A549 (cell line): ENCODE data around the gene UBAC2. TPM values are rescaled to one million over a fixed set of nuclear protein-coding genes. Genes with fewer than 3 reads are reported as not detected.

Source experiments
- ATAC-seq, 2 experiments: fragments of 200-7000 bp in 1 of 2; fragments of >200 bp in 1 of 2; cut with Nextera tagmentation in 1 of 2; cut with Tn5 transposase in 1 of 2; 3 replicates each; pipeline versions ENCODE4 v1.8.0 to v1.9.1; 2018 to 2020; ENCODE audit warnings: mild to moderate bottlenecking in 1 of 2, moderate library complexity in 1 of 2
- CTCF ChIA-PET: fragments of 300-600 bp; sonication (Branson Sonifier 250); formaldehyde crosslinking; extraction: SDS; loops from one replicate; lab custom pipeline; 2021; ENCODE audit warnings: antibody characterized with exemption, inconsistent platforms; lab: Yijun Ruan, JAX
- POLR2A ChIA-PET: fragments of 350-600 bp; formaldehyde crosslinking; extraction: SDS; loops from one replicate; lab custom pipeline; 2021; ENCODE audit warnings: antibody characterized with exemption, inconsistent platforms; lab: Yijun Ruan, JAX
- DNase-seq, 2 experiments: peaks; one replicate each; pipeline versions ENCODE4 v3.0.0 to v3.0.0-alpha.2; 2011 to 2016; ENCODE audit warnings: low read depth in 1 of 2, low spot score in 1 of 2
- FAIRE-seq: peaks from 2 replicates; lab custom pipeline; 2011; peaks lifted over from hg19 to GRCh38; lab: Jason Lieb, UNC
- H3K27ac ChIP-seq, 2 experiments: fragments of >200 bp; sonication (Bioruptor Twin); formaldehyde crosslinking; 3 replicates each; pipeline ENCODE4 v1.5.1; 2016 to 2017
- H3K4me1 ChIP-seq: fragments of >200 bp; sonication (Bioruptor Twin); formaldehyde crosslinking; 3 replicates; pipeline ENCODE4 v1.6.1; 2016
- H3K4me2 ChIP-seq: fragments of >200 bp; sonication (Bioruptor Twin); formaldehyde crosslinking; 3 replicates; pipeline ENCODE4 v1.6.1; 2016
- H3K4me3 ChIP-seq: fragments of >200 bp; sonication (Bioruptor Twin); formaldehyde crosslinking; 3 replicates; pipeline ENCODE4 v1.5.1; 2016
- H3K9me3 ChIP-seq: fragments of >200 bp; sonication (Bioruptor Twin); formaldehyde crosslinking; 3 replicates; pipeline ENCODE4 v1.6.1; 2016
- BHLHE40 ChIP-seq: IDR thresholded peaks from 2 replicates; pipeline ENCODE4 v1.6.1; 2012; ENCODE audit warnings: low read depth, low read length, inconsistent platforms
- CBX2 ChIP-seq: fragments of 200-600 bp; sonication (generic); IDR thresholded peaks from 2 replicates; pipeline ENCODE4 v1.6.1; 2016; ENCODE audit warnings: low read depth, mild to moderate bottlenecking, borderline replicate concordance
- CEBPB ChIP-seq, 2 experiments: fragments of >200 bp in 1 of 2; sonication (Bioruptor Twin) in 1 of 2; formaldehyde crosslinking in 1 of 2; IDR thresholded peaks; 2 replicates each; pipeline ENCODE4 v1.6.1; 2012 to 2016
- CHD2 ChIP-seq: fragments of 150-350 bp; IDR thresholded peaks from 2 replicates; pipeline ENCODE4 v1.6.1; 2014; ENCODE audit warnings: low read length; ENCODE audit not compliant: partially characterized antibody
- EHF ChIP-seq: fragments of 250-450 bp; sonication (Bioruptor Pico); IDR thresholded peaks from 2 replicates; pipeline ENCODE4 v1.5.0; 2020; ENCODE audit warnings: mild to moderate bottlenecking
- ELK1 ChIP-seq: fragments of 150-350 bp; IDR thresholded peaks from 2 replicates; pipeline ENCODE4 v1.6.1; 2014; ENCODE audit warnings: low read depth, mild to moderate bottlenecking, low read length
- EP300 ChIP-seq, 2 experiments: fragments of >200 bp; sonication (Bioruptor Twin); formaldehyde crosslinking; IDR thresholded peaks; 2 replicates in 1 of 2; 3 replicates in 1 of 2; pipeline ENCODE4 v1.6.1; 2016 to 2017
- ESRRA ChIP-seq: fragments of 150-350 bp; IDR thresholded peaks from 2 replicates; pipeline ENCODE4 v1.6.1; 2014; ENCODE audit warnings: mild to moderate bottlenecking, low read length, borderline replicate concordance
- FOXS1 ChIP-seq: fragments of 250-450 bp; sonication (Bioruptor Pico); IDR thresholded peaks from 2 replicates; pipeline ENCODE4 v1.5.0; 2020; ENCODE audit warnings: mild to moderate bottlenecking, moderate library complexity
- HDAC2 ChIP-seq: fragments of 200-600 bp; sonication (generic); IDR thresholded peaks from 2 replicates; pipeline ENCODE4 v1.6.1; 2016
- HES2 ChIP-seq: fragments of >200 bp; sonication (Bioruptor Twin); formaldehyde crosslinking; IDR thresholded peaks from 2 replicates; pipeline ENCODE4 v1.6.1; 2016
- HOXB13 ChIP-seq: fragments of 250-450 bp; sonication (Bioruptor Pico); IDR thresholded peaks from 2 replicates; pipeline ENCODE4 v1.5.0; 2020; ENCODE audit warnings: low read depth, mild to moderate bottlenecking, moderate library complexity
- HOXB5 ChIP-seq: fragments of 250-450 bp; sonication (Bioruptor Pico); IDR thresholded peaks from 2 replicates; pipeline ENCODE4 v1.5.0; 2020; ENCODE audit warnings: mild to moderate bottlenecking, moderate library complexity
- JUNB ChIP-seq: fragments of >200 bp; sonication (Bioruptor Twin); formaldehyde crosslinking; IDR thresholded peaks from 2 replicates; pipeline ENCODE4 v1.6.1; 2016
- MAFK ChIP-seq: fragments of 450-650 bp; IDR thresholded peaks from 2 replicates; pipeline ENCODE4 v1.6.1; 2014; ENCODE audit not compliant: partially characterized antibody
- NPAS2 ChIP-seq: fragments of 250-450 bp; sonication (Bioruptor Pico); IDR thresholded peaks from 2 replicates; pipeline ENCODE4 v1.8.0; 2022; ENCODE audit warnings: mild to moderate bottlenecking, moderate library complexity, borderline replicate concordance
- PHF8 ChIP-seq: fragments of 200-600 bp; sonication (generic); IDR thresholded peaks from 2 replicates; pipeline ENCODE4 v1.6.1; 2016; ENCODE audit warnings: low read depth, mild to moderate bottlenecking, antibody characterized with exemption, moderate library complexity, borderline replicate concordance
- POLR2AphosphoS2 ChIP-seq: conservative IDR thresholded peaks from 2 replicates; pipeline ENCODE4 v1.6.1; 2012; ENCODE audit warnings: low read length, improper control_type of control experiment, inconsistent platforms
- RNF2 ChIP-seq: fragments of 200-600 bp; sonication (generic); IDR thresholded peaks from 2 replicates; pipeline ENCODE4 v1.6.1; 2016; ENCODE audit warnings: low read depth, mild to moderate bottlenecking, antibody characterized with exemption, moderate library complexity, borderline replicate concordance
- SMC3 ChIP-seq: fragments of >200 bp; sonication (Bioruptor Twin); formaldehyde crosslinking; IDR thresholded peaks from 3 replicates; pipeline ENCODE4 v1.6.1; 2018; ENCODE audit warnings: inconsistent platforms
- TP53 ChIP-seq: fragments of 250-450 bp; sonication (Bioruptor Pico); IDR thresholded peaks from 2 replicates; pipeline ENCODE4 v1.5.0; 2021; ENCODE audit warnings: mild to moderate bottlenecking, moderate library complexity
- ZFP36 ChIP-seq: fragments of 450-650 bp; IDR thresholded peaks from 2 replicates; pipeline ENCODE4 v1.6.1; 2014; ENCODE audit warnings: borderline replicate concordance; ENCODE audit not compliant: partially characterized antibody
- ZNF302 ChIP-seq: fragments of 250-450 bp; sonication (Bioruptor Pico); IDR thresholded peaks from 2 replicates; pipeline ENCODE4 v1.9.0; 2021; ENCODE audit warnings: inconsistent platforms, mild to moderate bottlenecking, moderate library complexity
- ZSCAN20 ChIP-seq: fragments of 250-450 bp; sonication (Bioruptor Pico); IDR thresholded peaks from 2 replicates; pipeline ENCODE4 v1.8.0; 2022; ENCODE audit warnings: mild to moderate bottlenecking, moderate library complexity
- WGBS: methylation state at CpG from one replicate; pipeline ENCODE4 v1.1.6; 2017; ENCODE audit errors: missing lambda C conversion rate; 5-methylcytosine and 5-hydroxymethylcytosine counted together
- polyA plus RNA-seq, 4 experiments: library from polyadenylated mRNA; depleted of rRNA in 3 of 4; stranded (reverse); fragments of >200 nt; fragmentation: RNase III in 1 of 4; extraction: RNeasy Plus Mini Kit Qiagen cat#74134 plus additional on column Dnase treatment in 1 of 4; gene quantifications; 2 replicates in 3 of 4; 3 replicates in 1 of 4; pipeline ENCODE4 v1.2.3, GENCODE V29; 2011 to 2017
- TF ChIP-seq, protein P1 (sequence below): IDR thresholded peaks from 2 replicates; pipeline ENCODE4 v1.6.1; 2012
- TF ChIP-seq, protein P2 (sequence below): fragments of 250-450 bp; sonication (Bioruptor Pico); IDR thresholded peaks from 2 replicates; pipeline ENCODE4 v1.5.0; 2021; ENCODE audit warnings: mild to moderate bottlenecking, moderate library complexity, borderline replicate concordance

Gene UBAC2
- polyA plus RNA-seq, 2 of the 4 experiments (the other 2 are of a cell fraction): 61.6 to 103 TPM

GRCh38 chr13:99157046-99157445 is 43.6 kb upstream of the UBAC2 start (continued):
- TF ChIP-seq ZSCAN20 (CRISPR knock-in tag) (no peak), HOXB13 (CRISPR knock-in tag) (no peak), HDAC2 (no peak), EP300 (IDR thresholded peaks at IDR 0.05) (no peak), POLR2AphosphoS2 (no peak), SMC3 (no peak), ZNF302 (CRISPR knock-in tag) (no peak), HOXB5 (no peak), CEBPB (IDR thresholded peaks at IDR 0.05) (no peak), PHF8 (no peak)
- TF ChIP-seq, protein P1, sequence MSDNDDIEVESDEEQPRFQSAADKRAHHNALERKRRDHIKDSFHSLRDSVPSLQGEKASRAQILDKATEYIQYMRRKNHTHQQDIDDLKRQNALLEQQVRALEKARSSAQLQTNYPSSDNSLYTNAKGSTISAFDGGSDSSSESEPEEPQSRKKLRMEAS: no peak

GRCh38 chr13:99158846-99159245 is 41.8 kb upstream of the UBAC2 start:
- DNase-seq (no peak), FAIRE-seq (no peak), ATAC-seq (no peak)
- Histone ChIP-seq H3K27ac (0 out of 6 replicates have a peak overlapping the region, but pooled peaks of 1 of the 2 experiments have one; percentile 17), H3K4me1 (peaks cover 3% of the 10 kb centered on the region; the same call in 1 of the 3 replicates), H3K9me3 (no peaks in the 10 kb centered on the region), H3K4me3 (no peak overlapping the region), H3K4me2 (no peak overlapping the region)
- CTCF ChIA-PET: interaction anchor here (3.4 kb wide), 1 partner anchor 18 kb away, joined by 17 read pairs; no protein-coding TSS in a partner anchor
- POLR2A ChIA-PET: no interaction called here
- WGBS: 70% methylated on average over 8 of the region's 8 CpGs
- TF ChIP-seq ELK1 (no peak), ZSCAN20 (CRISPR knock-in tag) (no peak), ZFP36 (no peak)
- TF ChIP-seq, all 56 proteins: peak for 0

GRCh38 chr13:99159331-99160061 is 41.2 kb upstream of the UBAC2 start:
- H3K27ac ChIP-seq: no peak overlapping the region
- TF ChIP-seq EHF (CRISPR knock-in tag) (no peak), MAFK (peak; percentile 51)
- no peak for DNase-seq
- no peak for FAIRE-seq
- H3K4me3 ChIP-seq: no peak overlapping the region
- POLR2A ChIA-PET: no interaction called here
- ATAC-seq: no peak
- no peaks in the 10 kb centered on the region for H3K4me1 ChIP-seq
- no peak overlapping the region for H3K4me2 ChIP-seq
- H3K9me3 ChIP-seq: no peaks in the 10 kb centered on the region
- CTCF ChIA-PET: interaction anchor here (3.4 kb wide), 1 partner anchor 17 kb away, joined by 17 read pairs; no protein-coding TSS in a partner anchor
- whole genome bisulfite sequencing: 76% methylated on average over 8 of the region's 8 CpGs

DNA sequence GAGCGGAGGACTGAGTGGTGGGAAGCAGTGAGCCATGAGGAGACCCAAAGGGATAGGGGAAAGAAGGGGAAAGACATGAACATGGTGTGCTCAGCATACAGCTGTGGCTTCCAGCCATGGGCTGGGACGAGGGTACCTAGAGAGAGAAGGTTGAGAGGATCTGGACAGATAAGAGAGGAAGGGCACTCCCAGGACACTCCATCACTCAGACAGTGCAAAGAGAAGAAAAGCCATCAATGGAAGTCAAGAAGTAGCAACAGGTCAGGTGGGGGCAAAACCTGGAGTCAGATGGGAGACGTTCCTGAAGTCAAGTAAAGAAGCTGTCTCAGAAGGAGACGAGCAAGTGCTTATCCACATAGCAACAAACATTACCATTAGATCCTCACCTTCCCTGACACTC is 40.2 kb upstream of the UBAC2 start:
- no peak for FAIRE-seq
- DNase-seq: no peak
- ChIA-PET POLR2A (no interaction called here), CTCF (interaction anchor here (0.8 to 3.4 kb wide), 2 partner anchors 16 to 40 kb away, joined by 3 to 17 read pairs; partner anchors contain the start of gene UBAC2)
- 80% methylated on average over 4 of the region's 4 CpGs for WGBS
- H3K4me1 ChIP-seq: no peaks in the 10 kb centered on the region
- no peak overlapping the region for H3K27ac ChIP-seq
- H3K4me2 ChIP-seq: no peak overlapping the region
- H3K4me3 ChIP-seq: no peak overlapping the region
- ATAC-seq: no peak
- no peaks in the 10 kb centered on the region for H3K9me3 ChIP-seq
- TF ChIP-seq RNF2 (no peak), CHD2 (no peak), FOXS1 (no peak), HES2 (no peak), ESRRA (no peak), ZSCAN20 (CRISPR knock-in tag) (no peak), MAFK (no peak), HOXB13 (CRISPR knock-in tag) (no peak), BHLHE40 (no peak), JUNB (no peak), NPAS2 (CRISPR knock-in tag) (no peak), CBX2 (no peak), TP53 (no peak)
- TF ChIP-seq, protein P2, sequence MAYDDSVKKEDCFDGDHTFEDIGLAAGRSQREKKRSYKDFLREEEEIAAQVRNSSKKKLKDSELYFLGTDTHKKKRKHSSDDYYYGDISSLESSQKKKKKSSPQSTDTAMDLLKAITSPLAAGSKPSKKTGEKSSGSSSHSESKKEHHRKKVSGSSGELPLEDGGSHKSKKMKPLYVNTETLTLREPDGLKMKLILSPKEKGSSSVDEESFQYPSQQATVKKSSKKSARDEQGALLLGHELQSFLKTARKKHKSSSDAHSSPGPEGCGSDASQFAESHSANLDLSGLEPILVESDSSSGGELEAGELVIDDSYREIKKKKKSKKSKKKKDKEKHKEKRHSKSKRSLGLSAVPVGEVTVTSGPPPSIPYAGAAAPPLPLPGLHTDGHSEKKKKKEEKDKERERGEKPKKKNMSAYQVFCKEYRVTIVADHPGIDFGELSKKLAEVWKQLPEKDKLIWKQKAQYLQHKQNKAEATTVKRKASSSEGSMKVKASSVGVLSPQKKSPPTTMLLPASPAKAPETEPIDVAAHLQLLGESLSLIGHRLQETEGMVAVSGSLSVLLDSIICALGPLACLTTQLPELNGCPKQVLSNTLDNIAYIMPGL (CRISPR knock-in tag): no peak
